GM12892 (cell line): ENCODE results near the gene SRM.

Experiments
- POLR2A ChIP-seq: IDR thresholded peaks from 2 replicates; pipeline ENCODE4 v1.6.1; 2011; ENCODE audit warnings: low read depth, low read length, control low read depth
- POLR2AphosphoS5 ChIP-seq: IDR thresholded peaks from 2 replicates; pipeline ENCODE4 v1.6.1; 2011; ENCODE audit warnings: low read depth, low read length, control low read depth
- TAF1 ChIP-seq: IDR thresholded peaks from 2 replicates; pipeline ENCODE4 v1.6.1; 2011; ENCODE audit warnings: low read depth, mild to moderate bottlenecking, control low read depth, low read length, borderline replicate concordance

- TF ChIP-seq POLR2AphosphoS5, result no peak
- no peak for TF ChIP-seq POLR2A
- no peak for TF ChIP-seq TAF1
These were observed 1.8 kb downstream of the SRM start for GRCh38 chr1:11058026-11058425.
